Neural crest cell (in vitro differentiated cells): Measurements from ENCODE around the gene HNRNPUL1. TPM values are rescaled to one million over a fixed set of nuclear protein-coding genes. Genes with fewer than 3 reads are reported as not detected.

ENCODE experiments used
- DNase-seq: peaks from one replicate; pipeline ENCODE4 v3.0.0; 2021; ENCODE audit warnings: low read depth, mixed read lengths, low spot score
- H3K27ac Mint-ChIP-seq: one replicate; pipeline ENCODE4 v1.8.0; 2021; ENCODE audit warnings: mild to moderate bottlenecking, mixed read lengths; ENCODE audit not compliant: unreplicated experiment
- H3K27me3 Mint-ChIP-seq: 2 replicates; pipeline ENCODE4 v1.8.0; 2021; ENCODE audit warnings: low read depth, mild to moderate bottlenecking, mixed read lengths
- H3K36me3 Mint-ChIP-seq: 2 replicates; pipeline ENCODE4 v1.8.0; 2021; ENCODE audit warnings: low read depth, mild to moderate bottlenecking, mixed read lengths
- H3K4me1 Mint-ChIP-seq: 2 replicates; pipeline ENCODE4 v1.8.0; 2021; ENCODE audit warnings: mixed read lengths
- H3K4me3 Mint-ChIP-seq: one replicate; pipeline ENCODE4 v1.8.0; 2021; ENCODE audit warnings: mild to moderate bottlenecking, mixed read lengths
- H3K9me3 Mint-ChIP-seq: 2 replicates; pipeline ENCODE4 v1.8.0; 2021; ENCODE audit warnings: mixed read lengths
- total RNA-seq: library from RNA; stranded (reverse); gene quantifications from 2 replicates; pipeline ENCODE4 v1.2.1, GENCODE V29; 2021
- TF ChIP-seq, protein P1 (sequence below): fragments of 200-600 bp; sonication (generic); conservative IDR thresholded peaks from 2 replicates; pipeline ENCODE4 v1.5.0; 2021; ENCODE audit warnings: antibody characterized with exemption, mild to moderate bottlenecking

Gene HNRNPUL1
- total RNA-seq, 1 donor from 2014 or later: 306 TPM

DNA sequence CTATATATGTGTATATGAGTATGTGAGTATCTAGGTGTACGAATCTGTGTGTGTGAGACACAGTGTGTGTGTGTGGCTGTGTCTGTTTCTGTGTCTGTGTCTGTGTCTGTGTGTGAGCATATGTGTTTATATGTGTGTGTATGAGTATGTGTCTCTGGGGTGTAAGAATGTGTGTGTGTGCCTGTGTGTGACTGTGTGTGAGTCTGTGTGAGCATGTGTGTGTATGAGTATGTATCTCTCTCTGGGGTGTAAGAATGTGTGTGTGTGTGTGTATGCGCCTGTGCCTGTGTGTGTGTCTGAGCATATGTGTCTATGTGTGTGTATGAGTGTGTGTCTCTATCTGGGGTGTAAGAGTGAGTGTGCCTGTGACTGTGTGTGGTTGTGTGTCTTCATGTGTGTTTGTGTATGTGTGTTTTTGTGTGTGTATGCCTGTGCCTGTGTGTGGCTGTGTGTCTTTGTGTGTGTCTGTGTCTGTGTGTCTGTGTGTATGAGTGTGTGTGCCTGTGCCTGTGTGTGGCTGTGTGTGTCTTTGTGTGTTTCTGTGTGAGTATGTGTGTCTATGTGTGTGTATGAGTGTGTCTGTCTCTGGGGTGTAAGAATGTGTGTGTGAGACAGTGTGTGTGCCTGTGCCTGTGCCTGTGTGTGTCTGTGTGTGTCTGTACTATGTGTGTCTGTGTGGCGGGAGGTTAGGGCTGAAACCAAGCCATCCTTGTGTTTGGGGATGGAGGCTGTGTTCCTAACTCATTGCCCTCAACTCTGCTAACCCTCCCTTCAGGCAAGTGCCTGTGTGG is 33.9 kb upstream of the HNRNPUL1 start:
- Mint-ChIP-seq H3K9me3 (no peaks in the 10 kb centered on the region), H3K27me3 (peaks cover 11% of the 10 kb centered on the region), H3K4me1 (peaks cover 16% of the 10 kb centered on the region), H3K36me3 (no peaks in the 10 kb centered on the region), H3K4me3 (no peak overlapping the region), H3K27ac (no peak overlapping the region)
- no peak for DNase-seq
- TF ChIP-seq, protein P1, sequence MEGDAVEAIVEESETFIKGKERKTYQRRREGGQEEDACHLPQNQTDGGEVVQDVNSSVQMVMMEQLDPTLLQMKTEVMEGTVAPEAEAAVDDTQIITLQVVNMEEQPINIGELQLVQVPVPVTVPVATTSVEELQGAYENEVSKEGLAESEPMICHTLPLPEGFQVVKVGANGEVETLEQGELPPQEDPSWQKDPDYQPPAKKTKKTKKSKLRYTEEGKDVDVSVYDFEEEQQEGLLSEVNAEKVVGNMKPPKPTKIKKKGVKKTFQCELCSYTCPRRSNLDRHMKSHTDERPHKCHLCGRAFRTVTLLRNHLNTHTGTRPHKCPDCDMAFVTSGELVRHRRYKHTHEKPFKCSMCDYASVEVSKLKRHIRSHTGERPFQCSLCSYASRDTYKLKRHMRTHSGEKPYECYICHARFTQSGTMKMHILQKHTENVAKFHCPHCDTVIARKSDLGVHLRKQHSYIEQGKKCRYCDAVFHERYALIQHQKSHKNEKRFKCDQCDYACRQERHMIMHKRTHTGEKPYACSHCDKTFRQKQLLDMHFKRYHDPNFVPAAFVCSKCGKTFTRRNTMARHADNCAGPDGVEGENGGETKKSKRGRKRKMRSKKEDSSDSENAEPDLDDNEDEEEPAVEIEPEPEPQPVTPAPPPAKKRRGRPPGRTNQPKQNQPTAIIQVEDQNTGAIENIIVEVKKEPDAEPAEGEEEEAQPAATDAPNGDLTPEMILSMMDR: no peak

DNA sequence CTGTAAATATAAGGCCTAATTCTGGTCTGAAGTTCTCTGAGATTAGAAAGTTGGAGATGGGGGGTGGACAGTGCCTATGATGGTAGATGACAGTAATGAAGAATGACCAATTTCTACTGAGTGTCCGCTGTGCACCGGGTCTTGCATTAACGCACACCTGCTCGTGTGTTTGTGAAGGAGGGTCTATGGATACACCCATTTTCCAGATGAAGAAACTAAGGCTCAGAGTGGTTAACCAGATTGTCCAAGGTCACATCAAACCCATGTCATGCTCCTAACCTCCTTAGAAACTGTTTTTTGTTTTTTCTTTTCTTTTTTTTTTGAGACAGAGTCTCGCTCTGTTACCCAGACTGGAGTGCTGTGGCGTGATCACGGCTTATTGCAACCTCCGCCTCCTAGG is 31.5 kb upstream of the HNRNPUL1 start:
- Mint-ChIP-seq H3K27ac (no peak overlapping the region), H3K4me1 (no peaks in the 10 kb centered on the region), H3K27me3 (no peaks in the 10 kb centered on the region), H3K9me3 (no peaks in the 10 kb centered on the region), H3K36me3 (no peaks in the 10 kb centered on the region), H3K4me3 (no peak overlapping the region)
- no peak for DNase-seq
- TF ChIP-seq, protein P1: no peak

- no peak for DNase-seq
- Mint-ChIP-seq H3K27ac (no peak overlapping the region), H3K27me3 (no peaks in the 10 kb centered on the region), H3K4me1 (no peaks in the 10 kb centered on the region), H3K9me3 (no peaks in the 10 kb centered on the region), H3K36me3 (no peaks in the 10 kb centered on the region), H3K4me3 (no peak overlapping the region)
- TF ChIP-seq, protein P1: no peak
Observed at GRCh38 chr19:41233748-41234240, 30.4 kb upstream of the HNRNPUL1 start.

DNA sequence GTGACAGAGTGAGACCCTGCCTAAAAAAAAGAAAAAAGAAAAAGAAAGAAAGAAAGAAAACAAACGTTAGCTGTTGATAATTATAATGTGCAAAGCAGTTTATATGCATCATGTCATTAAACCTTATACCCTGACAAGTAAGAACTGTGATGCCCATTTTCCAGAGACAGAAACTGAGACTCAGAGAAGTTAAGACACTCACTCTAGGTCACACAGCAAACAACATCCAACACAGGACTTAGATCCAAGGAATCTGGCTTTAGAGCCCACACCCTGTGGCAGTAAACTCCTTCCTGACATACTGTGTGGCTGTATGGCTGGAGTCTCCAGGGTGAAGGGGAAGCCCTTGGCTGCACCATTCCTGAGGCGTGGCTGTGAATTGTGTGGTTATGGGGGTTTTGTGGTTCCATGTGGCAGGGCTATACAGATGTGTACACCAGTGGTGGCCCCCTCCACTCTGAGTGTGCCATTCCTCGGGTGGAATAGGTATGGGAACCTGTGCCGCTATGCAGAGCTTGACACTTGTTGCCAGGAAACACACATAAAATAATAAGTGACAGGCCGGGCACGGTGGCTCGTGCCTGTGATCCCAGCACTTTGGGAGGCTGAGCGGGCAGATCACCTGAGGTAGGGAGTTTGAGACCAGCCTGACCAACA is 29.5 kb upstream of the HNRNPUL1 start:
- no peak for DNase-seq
- H3K9me3 Mint-ChIP-seq: no peaks in the 10 kb centered on the region
- H3K27ac Mint-ChIP-seq: no peak overlapping the region
- no peaks in the 10 kb centered on the region for H3K27me3 Mint-ChIP-seq
- H3K36me3 Mint-ChIP-seq: no peaks in the 10 kb centered on the region
- no peaks in the 10 kb centered on the region for H3K4me1 Mint-ChIP-seq
- H3K4me3 Mint-ChIP-seq: no peak overlapping the region
- TF ChIP-seq, protein P1: no peak

DNA sequence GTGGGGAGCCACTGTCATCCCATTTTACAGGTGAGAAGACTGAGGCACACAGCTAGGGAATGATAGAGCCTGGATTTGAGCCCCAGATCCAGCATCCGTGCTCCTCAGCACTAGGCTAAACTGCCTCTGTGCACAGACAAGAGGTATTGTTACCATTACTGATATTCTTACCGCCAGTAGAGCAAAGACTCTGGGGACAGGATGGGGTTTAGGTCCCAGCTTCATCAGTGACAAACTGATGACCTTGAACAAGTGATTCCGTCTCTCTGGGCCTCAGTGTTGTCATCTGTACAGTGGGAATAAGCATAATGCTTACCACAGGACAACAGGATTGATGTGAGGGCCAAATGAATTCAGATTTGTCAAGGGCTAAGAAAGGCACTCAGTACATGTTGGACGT is 28.7 kb upstream of the HNRNPUL1 start:
- TF ChIP-seq, protein P1: no peak

More for the DNA sequence above, 28.7 kb upstream of the HNRNPUL1 start:
- Mint-ChIP-seq H3K4me3 (no peak overlapping the region), H3K27ac (no peak overlapping the region), H3K27me3 (no peaks in the 10 kb centered on the region), H3K36me3 (no peaks in the 10 kb centered on the region), H3K9me3 (no peaks in the 10 kb centered on the region), H3K4me1 (no peaks in the 10 kb centered on the region)
- DNase-seq: no peak
